Measurements from ENCODE around the gene ZBTB39.

Gene ZBTB39

DNA sequence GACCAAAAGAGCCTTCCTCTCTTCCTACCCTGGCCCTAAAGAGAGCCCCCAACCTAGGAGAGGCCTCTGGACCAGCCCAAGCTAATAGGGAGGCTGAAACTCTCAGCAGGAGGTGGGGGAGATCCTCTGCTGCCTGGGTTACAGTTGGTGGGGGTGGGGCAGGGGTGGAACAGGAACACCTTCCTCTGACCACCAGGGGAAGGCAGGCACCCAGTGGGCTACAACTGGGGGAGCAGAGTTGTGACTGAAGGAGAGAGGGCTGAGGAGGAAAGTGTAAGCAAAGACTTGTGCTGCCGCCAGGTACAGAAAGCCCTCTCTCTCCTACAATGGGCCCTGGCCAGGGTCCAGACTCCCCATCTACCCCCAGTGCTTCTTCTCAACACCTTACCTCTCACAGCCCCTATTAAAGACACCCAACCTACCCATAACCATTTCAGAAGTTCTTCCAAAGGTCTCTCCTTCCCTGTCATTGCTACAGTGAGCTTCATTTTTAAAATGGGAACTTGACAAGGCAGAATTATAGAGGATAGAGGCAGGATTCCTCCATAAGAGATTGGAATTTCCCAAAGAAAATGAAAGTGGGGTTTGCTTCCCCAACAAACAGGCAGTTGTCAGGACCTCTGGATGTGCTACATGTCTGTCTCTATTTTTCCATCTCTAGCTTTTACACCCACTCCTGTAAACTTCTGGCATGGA lies 42.2 kb upstream of the ZBTB39 start:
- in situ Hi-C loops (cut with MboI; ENCODE audit: low sequenced_read_pairs, unreplicated experiment), result no loop called here
- TF ChIP-seq, protein P1, sequence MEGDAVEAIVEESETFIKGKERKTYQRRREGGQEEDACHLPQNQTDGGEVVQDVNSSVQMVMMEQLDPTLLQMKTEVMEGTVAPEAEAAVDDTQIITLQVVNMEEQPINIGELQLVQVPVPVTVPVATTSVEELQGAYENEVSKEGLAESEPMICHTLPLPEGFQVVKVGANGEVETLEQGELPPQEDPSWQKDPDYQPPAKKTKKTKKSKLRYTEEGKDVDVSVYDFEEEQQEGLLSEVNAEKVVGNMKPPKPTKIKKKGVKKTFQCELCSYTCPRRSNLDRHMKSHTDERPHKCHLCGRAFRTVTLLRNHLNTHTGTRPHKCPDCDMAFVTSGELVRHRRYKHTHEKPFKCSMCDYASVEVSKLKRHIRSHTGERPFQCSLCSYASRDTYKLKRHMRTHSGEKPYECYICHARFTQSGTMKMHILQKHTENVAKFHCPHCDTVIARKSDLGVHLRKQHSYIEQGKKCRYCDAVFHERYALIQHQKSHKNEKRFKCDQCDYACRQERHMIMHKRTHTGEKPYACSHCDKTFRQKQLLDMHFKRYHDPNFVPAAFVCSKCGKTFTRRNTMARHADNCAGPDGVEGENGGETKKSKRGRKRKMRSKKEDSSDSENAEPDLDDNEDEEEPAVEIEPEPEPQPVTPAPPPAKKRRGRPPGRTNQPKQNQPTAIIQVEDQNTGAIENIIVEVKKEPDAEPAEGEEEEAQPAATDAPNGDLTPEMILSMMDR (IDR thresholded peaks at IDR 0.05; ENCODE audit: borderline replicate concordance, control extremely low read depth, extremely low read depth, insufficient read depth, missing control alignments), result no peak
- no peak for DNase-seq (ENCODE audit: low spot score)

DNA sequence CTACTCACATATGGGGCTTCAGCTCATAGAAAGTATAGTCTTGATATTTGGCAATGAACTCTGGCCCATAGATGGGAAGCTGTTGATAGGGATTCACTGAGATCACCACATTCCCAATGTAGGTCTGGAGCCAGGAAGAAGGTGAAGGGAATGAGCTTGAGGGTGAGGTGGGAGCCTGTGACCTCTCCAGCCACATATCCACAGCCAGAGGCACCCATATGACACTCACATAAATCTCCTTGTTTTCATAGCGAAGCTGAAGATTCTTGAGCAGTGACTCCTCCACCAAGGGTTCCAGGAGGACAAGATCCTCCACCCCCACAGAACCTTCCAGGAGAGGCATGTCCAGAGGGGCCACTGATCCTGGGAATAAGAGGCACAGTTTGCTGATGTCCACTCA lies 41.6 kb upstream of the ZBTB39 start:
- no peak for DNase-seq (ENCODE audit: low spot score)
- in situ Hi-C loops (cut with MboI; ENCODE audit: low sequenced_read_pairs, unreplicated experiment), result no loop called here
- TF ChIP-seq, protein P1 (IDR thresholded peaks at IDR 0.05; ENCODE audit: borderline replicate concordance, control extremely low read depth, extremely low read depth, insufficient read depth, missing control alignments), result no peak

DNA sequence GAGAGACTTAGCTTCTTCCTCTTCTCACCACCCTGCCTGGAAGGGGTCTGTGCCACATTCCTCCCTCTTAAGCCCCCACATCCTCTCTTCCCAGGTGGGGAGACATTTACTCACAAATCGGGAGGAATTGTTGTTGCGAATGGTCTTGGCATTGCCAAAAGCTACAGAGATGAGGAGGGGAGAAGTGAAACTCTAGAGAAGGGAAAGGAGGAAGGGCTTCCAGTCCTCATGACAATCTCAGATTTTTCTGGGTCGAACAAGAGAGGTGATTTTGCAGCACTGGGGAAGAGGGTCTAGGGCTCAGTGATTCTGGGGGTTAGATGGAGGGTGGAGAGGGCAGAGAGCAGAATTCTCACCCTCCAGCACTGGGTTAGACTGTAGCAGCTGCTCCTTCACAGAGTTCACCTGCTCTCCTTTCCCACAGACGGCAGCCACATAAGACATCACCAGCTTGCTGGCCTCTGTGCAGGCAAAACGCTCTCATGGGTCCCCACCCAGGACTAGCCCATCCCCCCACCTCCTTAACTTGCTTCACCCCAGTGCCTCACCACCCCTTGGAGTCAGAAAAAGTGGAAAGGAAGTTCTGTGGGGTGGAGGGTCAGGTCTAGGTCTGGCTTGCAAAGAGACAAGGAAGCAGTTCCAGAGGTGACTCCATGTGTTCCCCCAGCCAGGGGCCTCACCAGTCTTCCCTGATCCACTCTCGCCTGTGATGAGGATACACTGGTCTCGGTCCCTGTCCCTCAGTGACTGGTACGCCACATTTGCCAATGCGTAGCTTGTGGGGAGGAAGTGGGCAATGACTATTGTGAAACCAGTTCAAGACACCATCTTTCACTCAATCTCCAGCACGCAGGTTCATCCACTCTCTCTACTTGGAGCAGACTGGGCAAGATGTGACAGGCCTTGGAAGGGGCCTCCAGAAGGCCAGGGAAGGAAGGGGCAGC lies 40.9 kb upstream of the ZBTB39 start:
- TF ChIP-seq, protein P1 (IDR thresholded peaks at IDR 0.05; ENCODE audit: borderline replicate concordance, control extremely low read depth, extremely low read depth, insufficient read depth, missing control alignments), result no peak
- no peak for DNase-seq (ENCODE audit: low spot score)
- in situ Hi-C loops (cut with MboI; ENCODE audit: low sequenced_read_pairs, unreplicated experiment), result no loop called here

DNA sequence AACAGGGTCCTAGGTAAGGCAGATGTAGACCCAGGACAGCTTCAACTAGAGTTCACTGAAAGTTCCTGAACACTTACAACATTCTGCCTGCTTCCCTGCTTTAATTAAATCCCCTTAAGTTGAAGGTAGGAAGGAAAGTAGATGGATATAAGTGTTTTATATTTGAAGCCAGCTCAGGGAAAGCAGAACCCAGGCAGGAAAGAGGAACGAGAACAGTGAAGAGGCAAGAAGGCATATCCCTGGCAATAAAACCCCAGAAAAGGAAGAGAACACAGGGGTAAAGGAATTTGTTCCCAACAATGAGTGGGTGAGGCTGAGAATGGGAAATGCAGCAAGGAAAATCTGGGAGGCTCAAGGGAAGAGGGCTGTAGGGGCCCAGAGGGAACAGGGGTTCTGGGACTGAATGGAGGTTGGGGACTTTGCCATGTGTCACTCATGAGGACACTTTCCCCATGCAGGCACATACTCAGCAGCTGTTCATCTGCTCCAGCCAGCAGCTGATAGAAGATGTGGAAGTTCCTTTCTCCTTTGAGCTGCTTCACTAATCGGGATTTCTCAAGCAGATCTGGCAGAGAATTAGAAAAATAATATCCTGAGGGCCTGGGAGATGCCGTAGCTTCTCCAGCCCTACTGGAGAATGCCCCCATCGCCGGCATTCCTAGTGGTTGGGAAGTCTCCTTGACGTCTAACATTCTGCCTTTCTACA lies 39.9 kb upstream of the ZBTB39 start:
- in situ Hi-C loops (cut with MboI; ENCODE audit: low sequenced_read_pairs, unreplicated experiment), result no loop called here
- TF ChIP-seq, protein P1 (IDR thresholded peaks at IDR 0.05; ENCODE audit: borderline replicate concordance, control extremely low read depth, extremely low read depth, insufficient read depth, missing control alignments), result no peak
- DNase-seq (ENCODE audit: low spot score), result no peak

DNA sequence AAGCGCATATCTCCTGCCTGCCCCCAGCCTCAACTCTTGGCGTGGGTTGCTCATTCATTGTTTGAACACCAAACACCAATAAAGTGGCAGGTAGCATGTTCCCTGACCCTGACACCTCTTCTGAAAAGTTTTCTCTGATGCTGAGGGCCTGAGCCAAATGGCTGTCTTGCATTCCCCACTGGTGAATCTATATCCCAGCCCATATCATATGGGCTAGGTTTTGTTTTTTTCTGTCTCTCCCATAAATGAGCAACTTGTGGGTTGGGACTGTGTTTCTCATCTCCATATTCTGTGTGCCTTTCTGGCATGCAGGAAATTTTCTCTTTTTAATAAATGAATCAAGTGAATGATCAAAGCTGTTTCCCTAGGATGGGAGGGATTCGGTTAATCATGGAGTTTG lies 38.5 kb upstream of the ZBTB39 start:
- in situ Hi-C loops (cut with MboI; ENCODE audit: low sequenced_read_pairs, unreplicated experiment), result no loop called here
- TF ChIP-seq, protein P1 (IDR thresholded peaks at IDR 0.05; ENCODE audit: borderline replicate concordance, control extremely low read depth, extremely low read depth, insufficient read depth, missing control alignments), result no peak
- no peak for DNase-seq (ENCODE audit: low spot score)

DNA sequence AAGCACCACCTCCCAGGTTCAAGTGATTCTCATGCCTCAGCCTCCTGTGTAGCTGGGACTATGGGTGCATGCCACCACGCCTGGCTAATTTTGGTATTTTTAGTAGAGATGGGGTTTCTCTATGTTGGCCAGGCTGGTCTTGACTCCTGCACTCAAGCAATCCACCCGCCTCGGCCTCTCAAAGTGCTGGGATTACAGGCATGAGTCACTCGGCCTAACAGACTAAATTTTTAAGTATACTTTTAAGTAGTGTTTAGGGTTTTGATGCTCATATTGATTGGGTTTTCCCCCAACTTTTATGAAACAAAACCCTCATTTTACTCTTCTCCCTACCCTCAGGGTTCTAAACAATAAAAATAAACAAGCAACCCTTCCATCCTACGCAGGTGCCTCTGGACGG lies 38.1 kb upstream of the ZBTB39 start:
- no peak for DNase-seq (ENCODE audit: low spot score)
- in situ Hi-C loops (cut with MboI; ENCODE audit: low sequenced_read_pairs, unreplicated experiment), result no loop called here
- TF ChIP-seq, protein P1 (IDR thresholded peaks at IDR 0.05; ENCODE audit: borderline replicate concordance, control extremely low read depth, extremely low read depth, insufficient read depth, missing control alignments), result no peak
